Hepatocyte (in vitro differentiated cells): ENCODE results near the gene AKAP13.

Source experiments
- EZH2 ChIP-seq: fragments of 200-600 bp; sonication (generic); IDR thresholded peaks from 2 replicates; pipeline ENCODE4 v1.6.1; 2016; ENCODE audit warnings: antibody characterized with exemption, mild to moderate bottlenecking, borderline replicate concordance
- EZH2phosphoT487 ChIP-seq: fragments of 200-600 bp; sonication (generic); IDR thresholded peaks from one replicate; pipeline ENCODE4 v1.6.1; 2018; ENCODE audit warnings: antibody characterized with exemption, mild to moderate bottlenecking, low read depth, moderate library complexity; ENCODE audit not compliant: unreplicated experiment, severe bottlenecking
- TF ChIP-seq, protein P1 (sequence below): fragments of 200-600 bp; sonication (generic); IDR thresholded peaks from 2 replicates; pipeline ENCODE4 v1.5.1; 2016; ENCODE audit warnings: antibody characterized with exemption, mild to moderate bottlenecking; ENCODE audit not compliant: poor library complexity

DNA sequence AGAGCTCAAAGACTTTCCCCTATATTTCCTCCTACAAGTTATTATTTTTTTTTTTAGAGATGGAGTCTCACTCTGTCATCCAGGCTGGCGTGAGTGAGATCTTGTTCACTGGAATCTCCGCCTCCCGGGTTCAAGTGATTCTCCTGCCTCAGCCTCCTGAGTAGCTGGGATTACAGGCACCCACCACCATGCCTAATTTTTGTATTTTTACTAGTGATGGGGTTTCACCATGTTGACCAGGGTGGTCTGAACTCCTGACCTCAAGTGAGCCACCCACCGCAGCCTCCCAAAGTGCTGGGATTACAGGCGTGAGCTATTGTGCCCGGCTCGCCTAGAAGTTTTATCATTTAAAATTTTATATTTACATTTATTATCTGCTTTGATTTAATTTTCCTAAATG, 5.9 kb downstream of the AKAP13 start:
- TF ChIP-seq EZH2 (no peak), EZH2phosphoT487 (no peak)
- TF ChIP-seq, protein P1, sequence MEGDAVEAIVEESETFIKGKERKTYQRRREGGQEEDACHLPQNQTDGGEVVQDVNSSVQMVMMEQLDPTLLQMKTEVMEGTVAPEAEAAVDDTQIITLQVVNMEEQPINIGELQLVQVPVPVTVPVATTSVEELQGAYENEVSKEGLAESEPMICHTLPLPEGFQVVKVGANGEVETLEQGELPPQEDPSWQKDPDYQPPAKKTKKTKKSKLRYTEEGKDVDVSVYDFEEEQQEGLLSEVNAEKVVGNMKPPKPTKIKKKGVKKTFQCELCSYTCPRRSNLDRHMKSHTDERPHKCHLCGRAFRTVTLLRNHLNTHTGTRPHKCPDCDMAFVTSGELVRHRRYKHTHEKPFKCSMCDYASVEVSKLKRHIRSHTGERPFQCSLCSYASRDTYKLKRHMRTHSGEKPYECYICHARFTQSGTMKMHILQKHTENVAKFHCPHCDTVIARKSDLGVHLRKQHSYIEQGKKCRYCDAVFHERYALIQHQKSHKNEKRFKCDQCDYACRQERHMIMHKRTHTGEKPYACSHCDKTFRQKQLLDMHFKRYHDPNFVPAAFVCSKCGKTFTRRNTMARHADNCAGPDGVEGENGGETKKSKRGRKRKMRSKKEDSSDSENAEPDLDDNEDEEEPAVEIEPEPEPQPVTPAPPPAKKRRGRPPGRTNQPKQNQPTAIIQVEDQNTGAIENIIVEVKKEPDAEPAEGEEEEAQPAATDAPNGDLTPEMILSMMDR: no peak
